Midbrain (tissue), 1 donor: ENCODE data around the gene GNA14.
"Not testable (repeated sequence)": the region's sequence is repeated elsewhere in the genome, so short reads cannot be mapped to it uniquely, and the experiment has no call there.

ENCODE experiments used
- DNase-seq: peaks from one replicate; lab custom pipeline; 2025; lab: John Stamatoyannopoulos, UW

GNA14 gene

DNA sequence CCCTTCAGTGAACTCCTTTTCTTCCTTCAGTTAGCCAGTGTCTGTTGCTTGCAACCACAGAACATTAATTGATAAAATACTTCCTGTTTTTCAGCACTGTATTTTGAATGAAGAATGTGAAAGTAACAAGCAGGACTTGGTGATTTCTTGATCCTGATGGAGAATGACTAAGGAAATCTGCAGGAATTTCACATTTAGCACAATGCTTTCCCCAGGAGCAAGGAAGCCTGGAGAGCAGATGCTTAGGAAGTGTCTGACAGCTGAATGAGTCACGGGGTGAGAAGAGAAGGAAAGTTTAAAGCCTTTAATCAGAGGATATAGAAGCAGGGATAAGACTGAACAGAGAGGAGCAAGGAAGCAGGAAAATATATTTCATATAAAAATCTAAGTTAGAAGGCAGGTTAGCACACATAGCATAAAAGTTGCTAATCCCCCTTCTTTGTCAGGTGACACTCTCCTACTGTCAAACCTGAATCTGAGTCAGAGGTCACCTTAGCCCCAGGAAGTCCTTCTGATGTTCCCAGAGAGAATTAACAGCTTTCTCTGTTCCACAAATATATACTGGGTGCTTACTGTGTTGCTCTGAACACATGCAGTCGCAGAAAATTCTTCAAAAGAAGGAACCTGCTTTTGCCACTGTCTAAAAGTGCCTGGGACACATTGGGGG lies 59.7 kb downstream of the GNA14 start:
- no peak for DNase-seq

DNA sequence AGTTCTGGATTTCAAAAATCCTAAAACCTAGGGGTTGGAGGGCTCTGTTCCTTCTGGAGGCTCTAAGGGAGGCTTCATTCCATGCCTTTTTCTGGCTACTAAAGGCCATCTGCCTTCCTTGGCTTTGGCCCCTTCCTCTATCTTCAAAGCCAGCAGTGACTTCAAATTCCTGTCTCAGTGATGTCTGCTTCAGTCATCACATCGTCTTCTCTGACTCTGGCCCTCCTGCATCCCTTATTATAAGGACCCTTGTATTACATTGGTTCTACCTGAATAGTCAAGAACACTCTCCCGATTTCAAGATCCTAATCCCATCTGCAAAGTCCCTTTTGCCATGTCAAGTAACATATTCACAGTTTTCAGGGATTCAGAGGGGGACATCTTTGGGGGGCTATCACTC lies 60.3 kb downstream of the GNA14 start:
- no peak for DNase-seq

DNA sequence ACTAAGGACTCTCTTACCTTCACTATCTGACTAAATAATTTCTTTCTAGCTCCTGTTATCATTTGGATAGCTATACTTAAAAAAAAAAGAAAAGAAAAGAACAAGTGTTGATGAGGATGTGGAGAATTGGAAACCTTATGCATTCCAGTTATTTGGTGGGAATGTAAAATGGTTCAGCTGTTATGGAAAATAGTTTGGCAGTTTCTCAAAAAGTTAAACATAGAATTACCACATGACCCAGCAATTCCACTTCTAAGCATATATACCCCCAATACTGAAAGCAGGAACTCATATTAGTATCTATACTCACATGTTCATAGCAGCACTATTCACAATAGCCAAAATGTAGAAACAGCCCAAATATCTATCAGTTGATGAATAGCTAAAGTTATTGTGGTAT lies 61.1 kb downstream of the GNA14 start:
- no peak for DNase-seq

DNA sequence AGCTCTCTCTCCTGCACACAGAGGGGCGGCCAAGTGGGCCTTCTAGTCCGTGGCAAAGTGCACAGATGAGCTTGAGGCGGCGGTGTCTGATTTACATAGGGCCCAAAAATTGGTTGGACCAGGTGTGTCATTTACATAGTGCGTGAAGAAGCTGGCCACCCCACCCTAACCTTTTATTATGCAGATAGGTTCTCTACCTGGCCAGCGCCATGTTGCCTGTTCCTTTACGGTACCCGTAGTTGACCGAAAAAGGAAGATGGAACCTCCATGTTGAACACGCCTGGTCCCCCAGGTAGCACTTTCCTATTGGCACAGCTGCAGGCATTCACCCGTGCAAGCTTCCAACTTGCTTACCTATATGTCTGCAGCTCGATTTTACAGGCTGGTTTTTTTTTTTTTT lies 61.5 kb downstream of the GNA14 start:
- DNase-seq, result no peak

DNA sequence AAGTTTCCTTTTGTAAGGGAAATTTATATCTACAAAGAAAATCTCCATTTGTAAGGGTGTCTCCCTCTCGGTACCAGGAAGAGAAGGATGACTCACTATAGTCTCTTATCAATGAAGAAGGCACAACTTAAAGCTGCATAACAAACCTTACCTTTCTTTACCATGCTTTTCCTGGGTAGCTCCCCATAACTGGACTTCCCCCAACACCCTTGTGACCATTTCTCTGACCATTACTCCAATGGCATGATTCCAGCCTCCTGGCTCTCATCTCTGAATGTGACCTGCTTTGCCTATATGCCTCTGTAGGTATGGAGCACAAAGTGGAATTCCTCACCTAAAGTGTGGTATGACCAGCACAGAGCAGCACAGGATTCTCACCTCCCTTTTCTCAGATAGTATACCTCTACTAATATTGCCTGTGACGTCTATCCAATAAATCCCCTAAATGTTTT lies 62.8 kb downstream of the GNA14 start:
- no peak for DNase-seq

DNA sequence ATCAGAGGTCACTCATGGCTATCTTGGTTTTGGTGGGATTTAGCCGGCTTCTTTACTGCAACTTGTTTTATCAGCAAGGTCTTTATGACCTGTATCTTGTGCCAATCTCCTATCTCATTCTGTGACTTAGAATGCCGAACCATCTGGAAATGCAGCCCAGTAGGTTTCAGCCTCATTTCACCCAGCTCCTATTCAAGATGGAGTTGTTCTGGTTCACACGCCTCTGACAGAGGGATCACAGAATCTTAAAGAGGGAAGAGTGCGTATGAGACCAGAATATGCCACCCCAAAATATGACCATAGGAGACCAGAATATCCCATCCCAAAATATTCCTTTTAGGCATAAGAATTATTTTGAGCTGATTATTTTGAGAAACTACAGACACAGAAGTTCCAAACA lies 63.2 kb downstream of the GNA14 start:
- not testable (repeated sequence) for DNase-seq

DNA sequence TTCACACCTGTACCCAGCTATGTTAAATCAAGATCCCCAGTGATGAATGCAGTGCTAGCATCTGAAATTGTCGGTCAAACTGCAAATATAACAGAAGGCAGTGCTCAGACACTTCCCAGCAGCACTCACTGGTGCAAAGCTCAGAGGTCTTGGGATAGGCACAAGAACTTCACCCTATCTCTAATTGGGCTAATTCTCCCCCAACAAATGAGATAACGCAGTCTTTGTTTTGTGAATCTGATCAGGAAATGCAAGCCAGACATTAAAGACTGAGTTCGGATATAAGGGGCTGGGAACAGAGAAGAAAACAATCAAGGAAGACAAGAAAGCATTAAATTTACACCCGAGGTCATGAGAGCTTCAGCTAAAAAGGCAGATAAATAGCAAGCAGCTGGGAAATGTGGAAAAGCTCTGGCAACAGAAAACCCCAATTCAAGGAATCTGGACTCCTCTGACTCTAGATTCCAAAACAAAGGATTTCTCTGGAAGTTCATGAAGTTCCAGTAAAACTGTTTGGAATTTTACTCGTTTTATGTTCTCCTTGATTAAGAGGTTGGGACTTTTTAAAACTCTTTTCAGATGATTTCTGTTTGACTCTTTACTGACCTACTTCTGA lies 65.1 kb downstream of the GNA14 start:
- no peak for DNase-seq

DNA sequence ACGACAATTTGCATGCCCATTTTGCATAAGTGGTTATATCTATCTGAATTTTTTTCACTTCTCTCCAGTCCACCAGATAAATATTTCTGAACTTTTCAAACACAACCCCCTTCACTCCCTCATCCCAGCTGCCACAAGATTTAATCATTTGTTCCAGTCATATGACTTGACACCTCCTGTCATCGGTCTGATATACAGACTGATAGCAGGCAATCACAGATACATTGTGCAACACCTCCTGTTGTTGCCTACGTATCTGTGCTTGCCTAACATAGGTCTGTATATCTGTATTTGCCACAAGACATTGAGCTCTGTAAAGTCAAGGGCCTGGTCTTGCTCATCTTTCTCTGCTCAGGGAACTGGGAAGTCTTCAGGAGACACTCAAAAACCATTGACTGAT lies 65.6 kb downstream of the GNA14 start:
- no peak for DNase-seq

DNA sequence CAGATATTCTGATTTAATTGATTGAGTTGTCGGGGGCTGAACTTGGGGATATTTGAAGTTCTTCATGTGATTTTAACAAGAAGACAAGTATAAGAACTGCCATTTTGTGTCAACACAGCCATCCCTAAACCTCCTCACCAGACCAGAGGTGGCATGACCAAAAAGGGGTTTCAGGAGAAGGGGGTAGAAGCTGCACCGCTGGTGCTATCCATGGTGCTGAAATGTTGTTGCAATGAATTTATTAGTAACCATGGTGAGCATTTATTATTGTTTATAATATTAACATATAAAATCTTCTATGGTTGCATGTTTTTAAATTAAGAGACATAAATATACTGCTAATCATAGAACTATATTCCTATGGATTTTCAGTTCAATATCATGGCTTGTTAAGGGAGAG lies 72.3 kb downstream of the GNA14 start:
- no peak for DNase-seq

DNA sequence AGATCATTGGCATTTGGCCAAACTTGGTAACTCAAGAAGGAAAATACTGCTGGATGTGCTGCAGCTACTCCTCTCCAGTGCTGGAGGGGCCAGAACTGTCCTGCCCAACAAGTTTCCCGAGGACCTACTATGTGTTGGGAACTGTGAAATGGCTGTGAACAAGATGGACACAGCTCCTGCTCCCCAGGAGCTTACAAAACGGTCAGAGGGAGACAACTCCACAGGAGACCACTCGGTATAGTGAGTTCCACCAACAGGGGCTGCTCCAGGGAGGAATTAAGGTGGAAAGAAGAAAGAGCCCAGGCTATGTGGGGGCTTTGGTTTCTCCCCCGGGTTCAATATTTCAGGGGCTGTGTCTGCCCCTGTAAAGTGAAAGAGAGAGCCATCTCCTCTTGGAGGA lies 78.8 kb downstream of the GNA14 start:
- DNase-seq, result no peak

DNA sequence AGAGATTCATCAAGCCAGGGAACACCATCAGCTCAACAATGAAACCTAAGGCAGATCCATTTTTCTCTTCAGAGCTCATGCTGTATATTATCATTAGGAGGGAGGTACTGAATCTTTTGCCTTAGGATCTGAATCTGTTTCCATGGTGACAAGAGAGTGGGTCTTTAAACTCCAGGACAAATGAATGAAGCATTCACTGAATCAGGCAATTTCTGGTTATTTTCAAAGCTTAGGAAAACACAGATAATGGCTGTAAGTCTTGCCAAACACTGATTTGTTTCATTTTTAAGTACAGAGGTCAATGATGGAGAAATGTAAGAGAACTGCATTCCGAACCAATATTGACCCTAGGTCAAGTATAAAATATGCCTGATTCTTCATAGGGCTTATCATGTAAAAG lies 84.9 kb downstream of the GNA14 start:
- no peak for DNase-seq

DNA sequence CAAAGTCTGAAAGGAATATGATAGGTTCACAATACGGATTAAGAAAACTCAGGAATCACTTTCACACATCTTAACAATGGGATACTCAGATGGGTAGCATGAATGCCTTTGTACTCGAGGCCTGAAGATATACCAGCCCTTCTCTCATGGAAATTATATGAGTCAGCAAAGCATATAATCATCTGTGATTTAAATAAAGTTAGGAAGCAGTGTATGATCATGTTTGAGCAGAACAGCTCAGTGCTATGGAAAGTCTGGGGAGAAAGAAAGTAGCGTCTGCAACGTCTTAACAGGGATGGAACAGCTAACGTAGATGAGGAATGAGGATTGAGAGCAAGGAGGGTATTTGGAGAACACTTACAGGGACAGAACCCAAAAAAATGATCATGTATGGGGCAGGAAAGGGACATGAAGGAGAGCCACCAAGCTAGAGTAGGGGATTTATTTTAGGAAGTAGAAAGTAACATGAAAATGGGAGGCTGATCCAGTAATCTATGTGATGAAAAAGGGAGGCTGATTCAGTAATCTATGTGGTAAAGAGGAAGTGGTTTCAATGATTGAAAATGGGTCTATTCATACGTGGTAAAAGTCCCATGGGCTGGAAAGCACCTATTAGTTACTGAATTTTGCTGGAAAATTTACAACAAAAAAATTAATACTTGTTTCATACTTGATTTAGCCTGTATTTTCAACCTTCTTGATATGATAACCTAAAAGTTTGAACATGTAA lies 85.9 kb downstream of the GNA14 start:
- DNase-seq, result no peak

DNA sequence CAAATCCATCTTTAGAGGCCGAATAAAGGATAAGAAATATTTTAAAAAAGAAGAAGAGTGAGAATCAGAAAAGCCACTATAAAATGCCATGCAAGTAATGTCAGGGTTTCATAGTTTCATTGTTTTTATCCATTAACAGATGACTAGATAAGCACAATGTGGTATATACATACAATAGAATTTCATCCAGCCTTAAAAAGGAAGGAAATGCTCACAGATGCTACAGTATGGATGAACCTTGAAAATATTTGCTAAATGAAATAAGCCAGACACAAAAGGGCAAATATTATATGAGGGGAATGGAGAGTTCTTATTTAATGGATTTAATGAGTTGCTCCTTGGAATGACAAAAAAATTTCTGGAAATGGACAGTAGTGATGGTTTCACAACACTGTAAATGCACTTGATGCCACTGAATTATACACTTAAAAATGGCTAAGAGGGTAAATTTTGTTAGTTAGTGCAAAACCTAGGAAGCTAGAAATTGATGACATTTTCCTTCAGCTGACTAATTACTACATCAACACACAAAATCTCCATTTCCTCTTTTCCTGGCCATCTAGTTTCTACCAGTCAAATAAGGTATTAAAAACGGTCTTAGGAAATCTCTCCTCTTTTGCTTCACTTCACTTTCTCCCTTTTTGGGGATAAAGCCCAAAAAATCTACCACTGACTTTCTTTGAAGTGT lies 86.6 kb downstream of the GNA14 start:
- DNase-seq, result no peak

DNA sequence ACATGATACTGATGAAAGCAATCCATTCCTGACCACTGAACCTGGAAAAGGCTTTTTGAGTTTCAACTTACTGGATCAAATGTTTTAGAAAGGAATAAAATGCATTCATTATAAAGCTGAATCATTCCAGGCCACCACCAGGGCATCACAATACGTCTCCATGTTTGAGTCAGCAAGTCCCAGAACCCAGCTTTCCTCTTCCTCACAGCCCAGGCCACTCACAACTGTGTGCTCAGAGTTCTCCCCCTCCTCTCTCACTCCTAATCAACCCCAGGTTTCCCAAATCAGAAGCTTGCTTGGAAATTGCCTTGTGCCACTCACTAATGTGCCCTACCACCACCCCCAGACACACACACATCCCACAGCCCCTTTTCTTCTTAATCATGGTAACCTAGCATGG lies 91.7 kb downstream of the GNA14 start:
- DNase-seq, result no peak

DNA sequence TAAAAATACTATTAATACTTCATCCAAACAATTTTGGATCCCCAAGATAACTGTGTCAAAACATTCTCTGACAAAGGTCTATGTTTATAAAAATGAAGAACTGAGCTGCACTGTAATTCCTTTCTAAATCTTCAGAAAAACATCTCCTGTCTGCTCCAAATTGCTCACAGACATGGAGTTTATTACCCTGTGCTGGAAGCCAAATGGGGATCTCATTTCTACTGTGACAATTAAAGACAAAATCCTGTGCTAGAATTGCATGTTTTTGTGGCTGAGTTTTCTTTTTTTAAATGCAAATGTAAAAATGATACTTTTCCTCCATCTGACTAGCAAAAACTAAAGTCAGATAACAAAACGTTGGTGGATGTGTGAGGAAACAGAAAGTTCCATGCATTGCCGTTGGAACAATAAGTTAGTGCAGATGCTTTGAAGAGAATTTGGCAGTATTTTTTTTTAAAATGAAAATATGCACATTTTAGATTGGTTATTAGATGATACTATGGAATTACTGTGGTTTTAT lies 93.5 kb downstream of the GNA14 start:
- DNase-seq, result no peak

DNA sequence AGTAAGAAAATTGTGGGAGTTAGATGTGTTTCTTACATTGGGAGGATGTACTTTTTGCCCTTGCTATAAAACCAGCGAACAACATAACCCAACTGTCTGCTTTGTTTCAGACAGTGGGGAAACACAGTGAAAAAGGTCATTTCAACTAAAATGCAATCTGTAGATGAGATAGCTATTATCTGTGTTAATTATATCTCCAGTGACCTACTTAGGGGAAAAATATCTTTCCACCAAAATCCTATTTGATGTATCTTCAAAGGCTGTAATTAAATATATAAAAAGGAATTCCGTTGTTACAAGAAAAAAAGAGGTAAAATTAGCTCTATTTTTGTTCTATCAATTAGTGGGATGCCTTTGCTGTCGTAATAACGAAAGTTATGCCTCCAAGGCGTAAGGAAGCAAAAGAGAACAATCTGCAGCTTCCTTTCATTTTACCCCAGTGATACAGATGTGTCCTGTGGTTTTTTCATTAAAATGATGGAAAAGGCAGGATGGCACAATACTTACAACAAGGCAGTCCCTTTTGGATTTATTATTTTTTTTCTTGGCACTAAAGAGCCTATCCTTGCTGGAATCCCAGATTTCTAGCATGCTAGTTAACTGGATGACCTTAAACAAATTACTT lies 100.9 kb downstream of the GNA14 start:
- DNase-seq, result no peak

DNA sequence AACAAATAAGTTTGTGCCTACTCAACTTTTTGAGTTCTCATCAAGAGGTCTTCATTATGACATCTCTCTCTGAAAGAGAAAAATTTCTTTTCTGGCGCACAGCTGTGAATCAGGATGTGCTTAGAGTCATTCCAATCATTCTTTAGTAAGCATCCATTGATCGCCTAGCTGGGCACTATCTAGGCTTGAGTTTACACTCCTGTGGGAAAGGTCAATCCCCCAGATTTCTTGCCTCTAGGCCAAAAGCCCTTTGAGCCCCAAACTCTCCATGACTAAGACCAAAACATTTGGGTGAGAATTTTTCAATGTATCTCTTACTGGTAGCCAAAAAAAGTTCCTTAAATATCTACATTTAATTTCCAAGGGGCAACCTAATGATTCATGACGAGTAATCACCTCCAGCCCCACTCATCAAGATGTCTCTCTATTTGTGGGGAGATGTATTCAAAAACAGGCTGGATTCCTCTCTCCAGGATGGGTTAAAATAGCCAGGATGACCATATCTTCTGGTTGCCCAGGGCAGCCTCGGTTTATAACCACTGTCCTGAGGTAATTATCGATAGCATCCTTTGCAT lies 101.7 kb downstream of the GNA14 start:
- DNase-seq, result no peak

DNA sequence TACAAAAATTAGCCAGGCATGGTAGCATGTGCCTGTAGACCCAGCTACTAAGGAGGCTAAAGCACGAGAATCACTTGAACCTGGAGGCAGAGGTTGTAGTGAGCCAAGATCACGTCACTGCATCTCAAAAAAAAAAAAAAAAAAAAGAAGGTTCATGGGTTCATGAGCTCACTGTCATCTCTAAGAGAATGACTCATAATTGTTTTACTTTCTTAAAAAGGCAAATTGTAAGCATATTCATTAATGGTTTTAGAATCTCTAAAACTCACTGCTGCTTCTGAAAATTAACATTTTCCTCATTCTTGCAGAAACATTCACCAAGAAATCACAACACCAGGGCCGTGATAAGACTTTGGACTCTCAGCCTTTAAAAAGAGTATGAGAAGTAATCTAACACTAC lies 103.6 kb downstream of the GNA14 start:
- no peak for DNase-seq

DNA sequence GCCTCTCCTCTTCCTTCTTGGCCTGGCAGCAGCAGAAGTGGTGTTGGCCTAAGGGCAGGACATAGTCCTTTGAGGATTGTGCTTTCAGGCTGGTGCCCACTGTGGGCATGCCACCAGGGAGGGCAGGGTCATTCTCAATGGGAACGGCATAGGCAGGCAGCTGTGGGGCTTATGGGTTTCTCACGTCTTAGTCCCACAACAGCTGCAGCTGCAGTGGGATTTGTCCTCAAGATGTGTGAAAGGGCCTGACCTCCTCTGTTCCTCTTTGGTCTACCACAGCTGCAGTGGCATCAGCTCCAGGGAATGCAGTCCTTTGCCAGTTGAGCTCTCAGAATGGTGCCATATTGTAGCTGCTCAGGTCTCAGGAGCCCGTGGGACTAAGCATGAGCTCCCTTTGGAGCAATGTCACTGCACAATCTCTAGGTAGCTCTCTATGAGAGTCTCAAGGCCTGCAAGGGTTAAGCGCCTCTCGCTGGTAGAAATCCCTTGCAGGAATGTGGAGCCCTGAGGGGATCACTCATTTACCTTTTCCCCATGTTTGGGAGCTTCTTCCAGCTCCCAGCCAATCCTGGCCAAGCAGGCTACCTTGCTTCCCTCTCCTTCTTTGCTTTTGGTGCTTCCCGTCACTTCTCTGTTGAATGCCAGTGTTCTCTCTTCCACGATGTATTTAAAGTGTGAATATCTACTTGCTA lies 104.8 kb downstream of the GNA14 start:
- no peak for DNase-seq

DNA sequence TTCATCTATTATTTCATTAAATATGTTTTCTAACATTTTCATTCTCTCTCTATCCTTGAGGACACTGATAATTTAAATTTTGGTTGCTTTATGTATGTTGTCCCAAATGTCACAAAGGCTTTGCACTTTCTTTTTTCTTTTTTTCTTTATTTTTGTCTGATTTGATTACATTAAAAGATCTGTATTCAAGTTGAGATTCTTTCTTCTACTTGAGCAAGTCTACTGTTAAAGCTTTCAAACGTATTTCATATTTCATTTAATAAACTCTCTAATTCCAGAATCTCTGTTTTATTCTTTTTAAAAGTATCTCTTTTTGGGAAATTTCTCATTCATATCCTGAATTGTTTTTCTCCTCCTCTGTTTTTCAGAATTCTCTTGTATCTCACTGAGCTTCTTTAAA lies 106.5 kb downstream of the GNA14 start:
- DNase-seq, result no peak

DNA sequence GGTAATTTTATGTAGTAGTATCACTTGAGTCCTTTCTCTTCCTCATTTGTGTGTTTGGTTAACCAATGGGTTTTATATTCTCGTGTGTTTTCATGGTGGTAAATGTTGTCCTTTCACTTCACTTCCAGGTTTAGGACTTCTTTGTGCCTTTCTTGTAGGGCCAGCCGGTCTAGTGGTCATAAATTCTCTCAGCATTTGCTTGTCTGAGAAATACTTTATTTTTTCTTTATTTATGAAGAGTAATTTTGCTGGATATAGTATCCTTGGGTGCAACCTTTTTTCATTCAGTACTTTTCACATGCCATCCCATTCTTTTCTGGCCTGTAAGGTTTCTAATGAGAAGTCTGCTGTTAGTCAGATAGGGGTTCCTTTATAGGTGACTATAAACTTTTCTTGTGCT lies 107.1 kb downstream of the GNA14 start:
- DNase-seq, result no peak
